ENCODE data around the gene KLK2.
"Not testable (repeated sequence)": the region's sequence is repeated elsewhere in the genome, so short reads cannot be mapped to it uniquely, and the experiment has no call there.

GRCh38 chr19:50896089-50896590 is 22.9 kb downstream of the KLK2 start:
- not testable (repeated sequence) for TF ChIP-seq SIN3A (IDR thresholded peaks at IDR 0.05; ENCODE audit: low read depth); POLR2AphosphoS5 (IDR thresholded peaks at IDR 0.05; ENCODE audit: low read depth, low read length); ZBTB33 (IDR thresholded peaks at IDR 0.05; ENCODE audit: extremely low read depth, insufficient replicate concordance, low read length); CTCF (IDR thresholded peaks at IDR 0.05 in 2 of 3, conservative IDR thresholded peaks at IDR 0.05 in 1 of 3; ENCODE audit: borderline replicate concordance in 1 of 3, insufficient read depth in 1 of 3, low read depth in 2 of 3, low read length in 2 of 3); YY1 (IDR thresholded peaks at IDR 0.05; ENCODE audit: extremely low read depth, insufficient replicate concordance, low read depth, low read length); REST (IDR thresholded peaks at IDR 0.05; ENCODE audit: low read depth)

All from HCT116 (cell line).